Calu3 (cell line): ENCODE results near the gene KEL. TPM values are rescaled to one million over a fixed set of nuclear protein-coding genes. Genes with fewer than 3 reads are reported as not detected.

Experiments used
- BruUV-seq: library from RNA; stranded (reverse); fragments of 400-500 nt; replicated peaks from 2 replicates; lab custom pipeline; 2021; lab: Mats Ljungman, UMichigan
- CTCF ChIA-PET: fragments of 300-600 bp; sonication (Branson Sonifier 250); formaldehyde crosslinking; loops from one replicate; lab custom pipeline; 2022; ENCODE audit warnings: antibody characterized with exemption; lab: Charles Lee
- DNase-seq: peaks from one replicate; pipeline ENCODE4 v3.0.0; 2022
- H3K27ac Mint-ChIP-seq: one replicate; pipeline ENCODE4 v1.8.0; 2022; ENCODE audit warnings: mixed read lengths; ENCODE audit not compliant: unreplicated experiment
- H3K27me3 Mint-ChIP-seq: one replicate; pipeline ENCODE4 v1.8.0; 2022; ENCODE audit warnings: mixed read lengths; ENCODE audit not compliant: unreplicated experiment
- H3K36me3 Mint-ChIP-seq: one replicate; pipeline ENCODE4 v1.8.0; 2022; ENCODE audit warnings: mild to moderate bottlenecking, moderate library complexity, mixed read lengths; ENCODE audit not compliant: insufficient read depth, unreplicated experiment
- H3K4me1 Mint-ChIP-seq: one replicate; pipeline ENCODE4 v1.8.0; 2022; ENCODE audit warnings: mild to moderate bottlenecking, low read depth, mixed read lengths; ENCODE audit not compliant: unreplicated experiment
- H3K4me3 Mint-ChIP-seq: one replicate; pipeline ENCODE4 v1.8.0; 2022; ENCODE audit warnings: mild to moderate bottlenecking, low read depth, moderate library complexity, mixed read lengths; ENCODE audit not compliant: unreplicated experiment
- H3K9me3 Mint-ChIP-seq: one replicate; pipeline ENCODE4 v1.8.0; 2022; ENCODE audit warnings: low read depth, mixed read lengths; ENCODE audit not compliant: unreplicated experiment
- CTCF ChIP-seq: fragments of 200-600 bp; IDR thresholded peaks from one replicate; pipeline ENCODE4 v1.8.0; 2022; ENCODE audit warnings: antibody characterized with exemption; ENCODE audit not compliant: unreplicated experiment
- intact Hi-C: fragments of 100-400 bp; cut with micrococcal nuclease; formaldehyde crosslinking; loops from one replicate; pipeline ENCODE4 v1.10.0; 2022; ENCODE audit not compliant: unreplicated experiment
- total RNA-seq: library from RNA; stranded (reverse); gene quantifications from 2 replicates; pipeline ENCODE4 v1.2.3, GENCODE V29; 2022

KEL gene
- total RNA-seq, 1 experiment from 2014 or later = not detected

DNA sequence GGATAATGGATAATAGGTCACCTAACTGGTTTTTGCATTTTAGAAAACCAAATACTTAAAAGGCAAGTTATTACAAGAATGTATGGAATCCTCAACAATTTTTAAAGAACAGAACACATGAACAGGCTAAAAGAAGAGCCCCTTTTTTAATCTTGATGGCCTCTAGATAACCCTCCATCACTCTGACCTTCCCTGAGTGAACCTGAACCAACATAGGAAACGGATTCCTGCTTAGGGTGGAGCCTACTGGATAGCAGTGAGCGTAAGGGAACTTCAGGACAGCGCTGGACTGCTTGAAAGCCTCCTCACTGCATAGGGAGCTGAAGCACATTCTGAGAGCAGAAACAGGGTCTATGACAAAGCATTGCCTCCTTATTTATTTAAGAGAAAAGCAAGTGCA lies 49.1 kb downstream of the KEL start:
- H3K4me1 Mint-ChIP-seq = peaks cover 56% of the 10 kb centered on the region
- H3K27ac Mint-ChIP-seq = no peak overlapping the region
- no TSS peak for BruUV-seq
- H3K4me3 Mint-ChIP-seq = no peak overlapping the region
- intact Hi-C loops = no loop called here
- H3K27me3 Mint-ChIP-seq = peaks cover 8% of the 10 kb centered on the region
- H3K9me3 Mint-ChIP-seq = no peaks in the 10 kb centered on the region
- peaks cover 6% of the 10 kb centered on the region for H3K36me3 Mint-ChIP-seq
- no peak for TF ChIP-seq CTCF
- no peak for DNase-seq
- CTCF ChIA-PET = no interaction called here

DNA sequence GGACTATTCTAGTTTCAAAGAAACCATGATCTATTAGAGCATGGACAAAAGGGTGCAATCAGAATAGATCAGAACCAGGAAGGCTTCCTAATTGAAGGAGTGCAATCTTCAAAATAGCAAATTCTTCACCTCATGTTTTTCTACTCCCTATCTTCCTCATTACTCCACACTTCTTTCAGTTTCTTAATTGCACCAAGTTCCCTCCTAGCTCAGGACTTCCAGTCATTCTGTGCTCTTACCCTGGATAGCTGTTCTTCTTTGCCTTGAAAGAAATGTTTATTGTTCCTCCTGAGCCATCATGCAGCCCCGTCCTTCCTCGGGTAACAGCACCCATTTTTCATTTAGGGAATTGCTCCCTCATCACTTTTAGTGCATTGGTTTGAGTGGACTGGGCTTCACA lies 51.7 kb downstream of the KEL start:
- H3K36me3 Mint-ChIP-seq = peaks cover 6% of the 10 kb centered on the region
- BruUV-seq = no TSS peak
- H3K27me3 Mint-ChIP-seq = no peaks in the 10 kb centered on the region
- intact Hi-C loops = no loop called here
- TF ChIP-seq CTCF = no peak
- no peak overlapping the region for H3K4me3 Mint-ChIP-seq
- CTCF ChIA-PET = interaction anchor here (0.5 to 1.6 kb wide), 11 partner anchors 11 to 305 kb away, joined by 3 to 7 read pairs (median 3); no protein-coding TSS in a partner anchor
- no peaks in the 10 kb centered on the region for H3K9me3 Mint-ChIP-seq
- peak overlapping the region; percentile 58 for H3K27ac Mint-ChIP-seq
- H3K4me1 Mint-ChIP-seq = peaks cover 56% of the 10 kb centered on the region
- no peak for DNase-seq

GRCh38 chr7:142910031-142910433 lies 52.1 kb downstream of the KEL start:
- no peak overlapping the region for H3K4me3 Mint-ChIP-seq
- CTCF ChIA-PET = interaction anchor here (0.5 to 1.6 kb wide), 12 partner anchors 11 to 305 kb away, joined by 3 to 7 read pairs (median 3); no protein-coding TSS in a partner anchor
- no peaks in the 10 kb centered on the region for H3K9me3 Mint-ChIP-seq
- H3K4me1 Mint-ChIP-seq = peaks cover 56% of the 10 kb centered on the region
- BruUV-seq = no TSS peak
- no peak for TF ChIP-seq CTCF
- peak overlapping the region; percentile 58 for H3K27ac Mint-ChIP-seq
- intact Hi-C loops = no loop called here
- peaks cover 6% of the 10 kb centered on the region for H3K36me3 Mint-ChIP-seq
- DNase-seq = no peak
- no peaks in the 10 kb centered on the region for H3K27me3 Mint-ChIP-seq

- no TSS peak for BruUV-seq
- CTCF ChIA-PET = interaction anchor here (0.6 to 1.6 kb wide), 6 partner anchors 9 to 306 kb away, joined by 3 to 7 read pairs (median 4); no protein-coding TSS in a partner anchor
- H3K36me3 Mint-ChIP-seq = peaks cover 6% of the 10 kb centered on the region
- intact Hi-C loops = no loop called here
- peak overlapping the region; percentile 17 for H3K4me3 Mint-ChIP-seq
- TF ChIP-seq CTCF = no peak
- H3K27ac Mint-ChIP-seq = peak overlapping the region; percentile 58
- peak; percentile 34 for DNase-seq
- no peaks in the 10 kb centered on the region for H3K9me3 Mint-ChIP-seq
- peaks cover 52% of the 10 kb centered on the region for H3K4me1 Mint-ChIP-seq
- H3K27me3 Mint-ChIP-seq = no peaks in the 10 kb centered on the region
Measured at GRCh38 chr7:142908921-142909890, 53.0 kb downstream of the KEL start.
